CD4-positive, alpha-beta T cell treated with Interleukin-10 for 1 hour (primary cell): ENCODE data around the gene BOK.

ENCODE experiments used
- DNase-seq: peaks from one replicate; pipeline ENCODE4 v3.0.0-alpha.2; 2020

The BOK gene

GRCh38 chr2:241539616-241540374 lies 18.8 kb upstream of the BOK start:
- no peak for DNase-seq

- no peak for DNase-seq
These were observed 18.2 kb upstream of the BOK start for GRCh38 chr2:241540401-241540770.

DNA sequence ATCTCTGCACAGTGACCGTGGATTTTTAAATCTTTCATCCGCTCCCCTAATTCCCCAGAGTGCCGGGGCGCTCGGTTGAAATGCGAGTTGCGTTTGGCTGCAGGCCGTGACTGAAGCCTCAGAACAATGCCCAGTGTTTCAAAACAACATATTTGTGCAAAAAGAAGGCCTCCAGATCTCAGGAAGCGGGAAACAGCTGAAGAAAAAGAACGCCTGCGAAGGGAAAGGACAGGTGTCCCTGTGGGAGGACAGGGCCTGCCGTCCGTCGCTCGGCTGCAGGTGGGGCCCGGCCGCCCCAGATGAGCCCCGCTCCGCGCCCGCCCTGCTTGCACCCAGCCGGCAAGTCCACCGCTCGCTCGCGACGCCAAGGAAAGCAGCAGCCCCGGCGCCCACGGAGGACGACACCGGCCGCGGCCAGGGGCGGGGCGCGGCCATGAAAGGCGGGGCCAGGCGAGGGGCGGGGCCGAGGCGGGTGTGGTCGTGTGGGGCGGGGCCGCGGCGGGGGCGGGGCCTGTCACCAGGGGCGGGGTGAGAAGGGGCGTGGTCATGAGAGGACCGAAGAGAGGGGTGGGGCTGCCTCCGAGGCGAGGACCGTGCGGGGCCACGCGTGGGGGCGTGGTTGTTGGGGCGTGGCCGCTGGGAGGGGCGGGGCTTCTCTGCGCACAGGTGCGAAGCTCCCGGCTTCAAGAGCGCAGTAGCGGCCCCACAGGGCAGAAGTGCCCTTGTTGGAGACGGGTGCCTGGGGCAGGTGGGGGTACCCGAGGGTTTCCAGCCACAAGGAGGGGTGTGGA lies 17.6 kb upstream of the BOK start:
- DNase-seq: peak; percentile 56

GRCh38 chr2:241541564-241542277 lies 16.8 kb upstream of the BOK start:
- DNase-seq: no peak

GRCh38 chr2:241542278-241542605 lies 16.3 kb upstream of the BOK start:
- DNase-seq: no peak

DNA sequence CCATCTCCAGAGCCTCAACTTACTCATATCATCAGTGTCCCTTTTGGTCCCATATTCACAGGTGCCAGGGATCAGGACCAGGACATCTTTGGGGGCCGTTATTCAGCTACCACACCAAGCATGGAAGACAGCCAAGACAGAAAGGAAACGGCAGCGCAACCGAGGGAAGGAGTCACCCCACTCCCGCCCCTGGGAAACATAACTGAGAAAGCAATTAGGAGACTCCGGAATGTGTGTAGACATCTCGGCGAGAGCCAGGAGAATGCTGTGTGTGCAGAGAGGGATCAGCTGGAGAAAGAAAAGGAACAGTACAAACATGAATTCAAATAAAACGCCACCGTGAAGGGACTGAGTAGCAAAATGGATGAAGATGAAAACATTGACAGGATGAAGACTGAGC lies 13.4 kb upstream of the BOK start:
- no peak for DNase-seq

- DNase-seq: no peak
These were observed 12.7 kb upstream of the BOK start for GRCh38 chr2:241545523-241546473.

- no peak for DNase-seq
These were observed 11.6 kb upstream of the BOK start for GRCh38 chr2:241546771-241547498.

DNA sequence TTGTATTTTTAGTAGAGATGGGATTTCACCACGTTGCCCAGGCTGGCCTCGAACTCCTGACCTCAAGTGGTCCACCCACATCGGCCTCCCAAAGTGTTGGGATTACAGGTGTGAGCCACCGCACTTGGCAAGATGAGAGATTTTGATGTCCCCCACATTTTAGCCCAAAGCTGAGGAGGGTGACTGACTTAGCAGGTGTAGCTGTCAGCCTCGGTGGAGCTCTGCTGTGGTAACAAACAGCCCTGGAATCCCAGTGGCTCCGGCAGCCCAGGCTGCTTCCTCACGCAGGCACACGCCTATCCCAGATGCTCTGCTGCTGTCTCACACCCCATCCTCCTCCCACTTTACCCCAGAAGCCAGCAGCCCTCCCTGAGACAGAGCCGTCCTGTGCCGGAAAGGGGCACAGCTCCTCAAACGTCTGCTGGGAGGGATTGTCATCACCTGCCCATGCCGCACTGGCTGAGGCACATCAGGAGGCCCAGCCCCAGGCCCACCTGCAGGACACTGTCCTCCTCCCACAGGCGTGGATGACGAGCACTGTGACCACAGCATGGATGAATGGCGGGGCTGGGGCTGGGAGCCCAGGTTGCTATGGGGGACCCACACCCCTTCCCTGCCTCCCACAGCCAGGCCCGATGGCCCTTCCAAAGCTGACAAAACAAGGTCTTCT lies 10.6 kb upstream of the BOK start:
- no peak for DNase-seq

GRCh38 chr2:241548451-241548835 lies 10.1 kb upstream of the BOK start:
- DNase-seq: no peak

- no peak for DNase-seq
These were observed 7.6 kb upstream of the BOK start for GRCh38 chr2:241550616-241551580.

GRCh38 chr2:241551599-241551997 lies 6.9 kb upstream of the BOK start:
- DNase-seq: no peak

GRCh38 chr2:241551998-241552737 lies 6.4 kb upstream of the BOK start:
- DNase-seq: no peak

DNA sequence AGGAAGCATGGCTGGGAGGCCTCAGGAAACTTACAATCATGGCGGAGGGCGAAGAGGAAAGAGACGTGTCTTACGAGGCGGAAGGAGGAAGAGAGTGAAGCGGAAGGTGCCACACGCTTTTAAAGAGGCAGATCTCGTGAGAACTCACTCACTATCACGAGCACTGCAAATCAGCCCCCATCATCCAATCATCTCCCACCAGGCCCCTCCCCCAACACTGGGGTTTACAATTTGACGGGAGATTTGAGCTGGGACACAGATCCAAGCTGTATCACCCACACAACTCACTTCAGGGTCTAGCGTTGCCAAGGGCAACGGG lies 5.1 kb upstream of the BOK start:
- DNase-seq: no peak

- DNase-seq: no peak
These were observed 4.6 kb upstream of the BOK start for GRCh38 chr2:241553981-241554380.

DNA sequence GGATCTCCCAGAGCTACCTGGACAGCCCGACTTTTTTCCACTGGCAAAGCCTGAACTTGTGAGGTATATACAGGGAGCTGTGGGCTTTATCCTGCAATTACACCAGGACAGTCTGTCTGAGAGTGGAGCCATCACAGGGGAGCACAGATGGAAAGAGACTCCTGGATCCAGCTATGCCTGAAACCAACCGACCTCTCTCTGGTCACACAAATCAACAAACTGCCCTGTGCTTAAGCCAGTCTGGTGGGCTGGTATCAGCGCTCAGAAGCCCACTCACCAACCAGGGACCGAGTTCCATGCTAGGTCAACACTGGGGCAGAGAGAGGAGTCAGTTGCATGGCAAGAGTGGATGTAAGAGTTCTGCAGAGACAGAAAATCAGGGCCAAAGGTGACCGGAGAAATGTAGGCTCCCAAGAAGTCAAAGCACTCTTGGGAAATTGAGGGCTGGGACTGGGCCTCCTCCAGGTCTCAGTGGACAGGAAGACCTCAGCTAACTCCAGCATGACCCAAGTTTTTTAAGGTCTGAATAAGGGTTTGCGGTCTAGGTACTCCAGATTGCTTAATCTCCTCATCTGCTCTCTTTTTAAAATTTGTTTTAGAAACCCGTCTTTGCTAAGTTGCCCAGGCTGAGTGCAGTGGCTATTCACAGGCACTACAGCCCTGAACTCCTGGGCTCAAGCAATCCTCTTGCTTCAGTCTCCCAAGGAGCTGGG lies 3.8 kb upstream of the BOK start:
- no peak for DNase-seq

DNA sequence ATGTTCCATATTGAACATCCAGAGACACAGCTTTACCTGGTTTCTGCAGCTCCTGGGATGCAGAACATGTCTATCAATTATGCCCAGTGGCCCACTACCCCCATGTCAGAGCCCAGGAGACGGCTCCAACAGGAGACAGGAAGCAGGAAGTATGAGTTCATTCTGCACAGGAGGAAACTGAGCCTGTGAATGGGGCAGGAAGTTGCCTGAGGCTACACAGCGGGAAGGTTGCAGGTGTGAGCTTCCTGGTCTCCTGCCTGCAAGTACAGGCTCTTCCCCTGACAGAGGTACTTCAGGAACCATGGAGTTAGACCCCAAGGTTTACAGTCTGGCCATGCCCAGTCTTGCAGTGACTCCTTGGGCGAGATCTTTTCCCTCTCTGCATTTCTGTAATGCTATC lies 2.8 kb upstream of the BOK start:
- no peak for DNase-seq

DNA sequence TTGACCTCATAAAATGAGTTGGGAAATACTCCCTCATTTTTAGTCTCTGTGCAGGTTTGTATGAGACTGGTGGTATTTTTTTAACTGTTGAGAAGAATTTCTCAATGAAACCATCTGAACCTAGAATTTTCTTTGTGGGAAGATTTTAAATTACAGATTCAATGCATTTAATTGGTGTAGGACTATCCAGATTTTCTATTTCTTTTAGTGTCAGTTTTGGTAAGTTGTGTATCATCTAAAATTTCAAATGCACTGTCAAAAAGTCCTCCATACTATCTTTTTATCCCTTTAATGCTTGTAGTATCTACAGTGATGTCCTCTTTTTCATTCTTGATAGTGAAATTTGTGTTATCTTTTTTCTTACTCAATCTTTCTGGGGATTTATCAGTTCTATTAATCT lies 1.8 kb upstream of the BOK start:
- DNase-seq: no peak
